DMS79 treated with DMSO at 0.1 percent for 48 hours (cell line): ENCODE measurements around the gene ETS2.

Source experiments
- DNase-seq: peaks from one replicate; lab custom pipeline; 2025; lab: John Stamatoyannopoulos, UW

The ETS2 gene

DNA sequence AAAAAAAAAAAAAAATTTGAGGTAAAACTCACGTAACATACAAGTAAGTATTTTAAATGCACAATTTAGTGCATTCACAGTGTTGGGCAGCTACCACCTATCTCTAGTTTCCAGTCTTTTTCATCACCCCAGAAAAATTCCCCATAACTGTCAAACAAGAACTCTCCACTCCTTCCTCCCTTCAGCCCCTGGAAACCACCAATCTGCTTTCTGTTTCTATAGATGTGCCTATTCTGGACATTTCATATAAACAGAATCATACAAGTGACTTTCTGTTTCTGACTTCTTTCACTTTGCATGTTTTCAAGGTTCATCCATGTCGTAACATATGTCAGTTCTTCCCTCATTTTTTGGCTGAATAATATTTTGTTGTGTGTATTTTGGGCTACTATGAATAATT is 24.9 kb upstream of the ETS2 start:
- no peak for DNase-seq

DNA sequence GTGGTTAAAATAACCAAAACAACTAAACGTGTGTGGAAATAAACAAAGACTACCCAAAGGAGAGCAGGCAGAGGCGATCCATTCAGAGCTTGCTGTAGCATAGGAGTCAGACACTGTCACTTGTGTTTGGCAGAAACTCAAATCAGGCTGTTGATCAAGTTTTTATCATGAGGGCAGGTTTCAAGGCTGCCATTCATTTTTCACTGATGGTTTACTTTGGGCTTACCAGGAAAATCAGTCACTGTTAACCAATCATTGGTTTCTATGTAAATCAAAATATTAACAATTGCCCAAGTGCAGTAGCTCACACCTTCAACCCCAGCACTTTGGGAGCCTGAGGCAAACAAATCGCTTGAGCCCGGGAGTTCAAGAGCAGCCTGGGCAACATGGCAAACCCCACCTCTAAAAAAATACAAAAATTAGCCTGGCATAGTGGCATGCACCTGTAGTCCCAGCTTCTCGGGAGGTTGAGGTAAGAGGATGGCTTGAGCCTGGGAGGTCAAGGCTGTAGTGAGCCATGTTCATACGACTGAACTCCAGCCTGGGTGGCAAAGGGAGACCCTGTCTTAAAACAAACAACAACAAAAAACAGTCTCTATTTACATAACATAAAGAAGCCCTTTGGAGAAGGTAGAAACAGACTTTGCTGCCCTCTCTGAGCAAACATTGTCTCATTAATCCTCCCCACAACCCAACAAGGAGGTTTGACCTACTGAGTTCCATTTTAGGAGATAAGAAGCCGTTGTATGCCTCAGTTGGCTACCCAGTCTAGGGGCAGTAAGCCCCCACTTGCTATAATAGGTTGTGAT is 21.1 kb upstream of the ETS2 start:
- DNase-seq, result no peak

GRCh38 chr21:38785483-38785882 is 20.2 kb upstream of the ETS2 start:
- no peak for DNase-seq

- no peak for DNase-seq
Observed at GRCh38 chr21:38787016-38787415, 18.7 kb upstream of the ETS2 start.

- no peak for DNase-seq
Observed at GRCh38 chr21:38787461-38788274, 18.1 kb upstream of the ETS2 start.

DNA sequence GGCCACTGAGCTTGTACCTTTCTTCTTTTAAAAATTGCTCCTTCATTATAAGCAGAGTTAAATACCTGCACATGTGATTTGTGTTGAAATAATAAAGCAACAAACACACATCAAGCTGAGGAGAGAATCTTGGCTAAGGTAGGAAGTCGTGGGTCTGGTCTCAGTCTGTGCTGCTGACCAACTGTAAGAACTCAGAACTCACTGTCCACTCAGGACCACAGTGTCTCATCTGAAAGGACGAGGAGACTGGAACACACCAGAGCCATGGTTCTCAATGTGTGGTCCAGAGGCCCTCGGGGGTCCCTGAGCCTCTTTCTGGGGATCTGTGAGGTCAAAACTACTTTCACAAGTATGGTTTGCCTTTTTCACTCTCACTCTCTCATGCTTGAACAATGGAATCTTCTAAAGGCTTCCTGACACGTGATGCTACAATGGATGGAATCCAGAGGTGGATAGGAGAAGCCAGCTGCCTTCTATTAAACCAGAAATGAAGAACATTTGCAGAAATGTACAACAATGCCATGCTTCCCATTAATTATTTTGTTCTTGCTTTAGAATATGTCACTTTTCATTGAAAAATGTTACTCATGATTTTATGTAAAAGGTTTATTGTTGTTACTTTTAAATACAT is 17.3 kb upstream of the ETS2 start:
- no peak for DNase-seq

DNA sequence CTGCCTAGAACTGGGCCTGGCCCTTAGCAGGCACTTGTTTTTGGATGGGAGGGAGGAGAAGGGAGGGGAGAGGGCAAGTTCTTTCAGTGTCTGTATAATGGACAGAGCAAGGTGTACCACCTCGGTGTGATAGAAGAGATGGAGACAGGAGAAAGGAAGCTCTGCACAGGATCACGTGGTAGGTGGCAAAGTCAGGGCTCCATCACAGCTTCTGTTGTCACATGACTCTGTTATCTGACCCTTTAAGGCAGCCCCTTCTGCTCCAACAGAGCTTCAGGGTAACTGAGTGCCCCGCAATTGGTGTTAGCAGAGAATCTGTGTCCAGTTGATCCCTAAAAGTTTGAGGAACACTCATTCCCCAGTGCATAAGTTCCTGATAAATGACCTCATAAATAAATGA is 16.5 kb upstream of the ETS2 start:
- DNase-seq, result no peak

DNA sequence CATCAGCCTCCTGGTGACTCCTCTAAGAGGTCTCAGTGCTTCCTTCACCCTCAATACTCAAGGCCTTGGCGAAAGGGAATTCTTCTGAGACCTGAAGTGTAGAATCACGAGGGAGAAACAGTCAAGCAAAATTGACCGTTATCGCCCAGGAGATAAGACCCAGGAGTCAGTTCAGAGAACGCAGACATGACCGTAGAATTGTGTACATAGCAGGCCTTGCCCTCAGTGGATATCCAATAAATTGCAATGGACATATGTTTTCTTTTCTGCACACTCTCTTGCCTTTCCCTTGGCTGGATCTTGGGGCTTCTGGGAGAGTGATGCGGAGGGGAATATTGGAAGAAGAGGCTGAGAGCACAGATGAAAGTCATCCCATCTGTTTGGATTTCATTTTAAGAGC is 15.7 kb upstream of the ETS2 start:
- DNase-seq, result no peak

- DNase-seq, result no peak
Observed at GRCh38 chr21:38790961-38791360, 14.8 kb upstream of the ETS2 start.

GRCh38 chr21:38792676-38793459 is 12.9 kb upstream of the ETS2 start:
- DNase-seq, result no peak

DNA sequence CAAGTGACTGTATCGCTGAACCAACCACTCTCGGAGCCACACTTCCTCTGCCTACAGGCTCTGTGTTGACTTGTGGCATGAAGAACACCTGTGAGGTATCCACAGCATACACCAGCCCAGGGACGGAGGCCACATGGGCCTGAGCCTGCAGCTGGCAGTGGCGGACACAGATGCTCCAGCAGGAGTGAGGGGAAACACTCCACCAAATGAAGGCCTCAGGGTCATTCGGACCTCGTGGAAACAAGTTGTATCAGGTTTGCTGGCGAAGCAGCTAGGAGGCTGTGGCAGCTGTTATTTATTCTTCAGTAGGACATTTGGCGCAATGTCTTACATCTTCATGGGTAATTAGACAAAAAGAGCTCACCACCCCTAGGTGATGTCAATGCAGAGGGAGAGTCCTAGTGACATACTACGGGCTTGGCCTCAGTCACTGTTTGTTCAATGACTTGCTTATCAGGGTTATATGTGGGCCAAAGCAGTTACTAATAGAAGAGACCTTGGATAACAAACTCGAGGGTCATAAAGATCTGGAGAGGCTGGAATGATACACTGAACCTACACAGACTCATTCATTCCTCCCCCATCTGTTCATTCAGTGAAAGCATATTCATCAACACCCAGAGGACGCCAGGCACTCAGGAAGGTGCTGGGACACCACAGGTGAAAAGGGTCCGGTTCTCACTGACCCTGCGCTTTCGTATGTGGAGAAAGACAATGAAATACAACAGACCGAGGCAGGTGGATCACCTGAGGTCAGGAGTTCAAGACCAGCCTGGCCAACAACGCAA is 11.6 kb upstream of the ETS2 start:
- peak; percentile 58 for DNase-seq

GRCh38 chr21:38794978-38795377 is 10.8 kb upstream of the ETS2 start:
- DNase-seq, result peak; percentile 4

DNA sequence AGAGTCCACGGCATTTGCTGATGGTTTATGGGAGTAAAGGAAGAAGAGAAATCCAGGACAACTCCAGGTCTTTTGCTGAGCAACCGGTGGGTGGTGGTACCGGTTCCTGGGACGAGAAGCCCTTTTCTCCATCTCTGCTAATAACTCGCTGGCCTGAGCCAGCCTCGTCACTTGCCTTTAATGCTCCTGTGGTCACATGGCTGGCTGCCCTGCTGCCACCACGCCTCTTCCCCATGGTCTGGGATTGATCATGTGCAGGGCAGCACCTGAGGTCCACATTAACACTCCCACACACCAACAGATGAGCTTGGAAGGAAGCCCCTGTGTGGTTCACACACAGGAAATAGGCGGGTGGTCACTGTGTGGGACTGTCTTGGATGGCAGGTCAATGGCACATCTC is 10.3 kb upstream of the ETS2 start:
- no peak for DNase-seq

GRCh38 chr21:38796424-38796823 is 9.3 kb upstream of the ETS2 start:
- DNase-seq, result no peak

GRCh38 chr21:38797470-38797869 is 8.3 kb upstream of the ETS2 start:
- DNase-seq, result no peak

- DNase-seq, result no peak
Observed at GRCh38 chr21:38798081-38798480, 7.6 kb upstream of the ETS2 start.

DNA sequence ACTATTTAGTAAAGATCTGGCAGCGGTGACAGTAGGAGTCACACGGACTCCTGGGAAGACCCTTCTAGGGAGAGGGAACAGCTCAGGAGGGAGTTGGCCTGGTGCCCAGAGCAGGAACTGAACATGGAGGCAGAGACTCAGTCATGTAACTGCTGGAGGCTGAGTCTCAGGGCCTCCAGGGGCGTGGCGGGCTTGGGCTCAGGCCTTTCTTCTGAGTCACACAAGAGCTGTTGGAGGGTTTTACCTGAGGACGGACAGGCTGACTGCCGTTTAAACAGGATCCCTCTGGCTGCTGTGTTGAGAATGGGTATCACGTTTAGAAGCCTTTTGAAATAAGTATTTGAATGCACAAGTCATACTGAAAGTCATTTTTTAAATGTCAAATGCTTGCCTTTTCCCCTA is 7.2 kb upstream of the ETS2 start:
- DNase-seq, result no peak

DNA sequence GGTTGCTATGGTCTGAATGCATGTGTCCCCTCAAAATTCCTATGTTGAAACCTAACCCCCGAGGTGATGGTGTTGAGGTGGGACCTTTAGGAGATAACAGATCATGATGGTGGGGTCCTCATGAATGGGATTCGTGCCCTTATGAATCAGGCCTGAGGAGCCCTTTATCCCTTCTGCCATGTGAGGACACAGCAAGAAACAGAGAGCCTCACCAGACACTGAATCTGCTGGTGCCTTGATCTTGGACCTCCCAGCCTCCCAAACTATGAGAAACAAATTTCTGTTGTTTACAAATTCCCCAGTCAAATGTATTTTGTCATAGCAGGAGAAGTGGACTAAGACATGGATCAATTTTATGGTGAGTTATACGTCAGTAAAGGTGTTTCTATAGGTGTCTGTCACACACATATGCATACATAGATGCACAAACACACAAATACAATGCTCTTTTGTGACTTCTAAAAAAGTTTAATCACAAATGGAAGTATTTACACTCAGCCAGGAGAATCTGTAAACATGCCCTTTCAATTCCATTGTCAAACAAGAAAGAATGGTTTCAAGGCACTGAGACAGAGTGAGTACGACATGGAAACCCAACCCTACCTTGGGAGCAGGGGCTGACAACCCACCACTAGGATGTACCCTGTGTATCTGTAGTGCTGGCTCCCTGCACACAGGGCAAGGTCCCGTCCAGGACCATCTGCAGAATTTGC is 5.5 kb upstream of the ETS2 start:
- DNase-seq, result no peak

- no peak for DNase-seq
Observed at GRCh38 chr21:38800924-38801744, 4.6 kb upstream of the ETS2 start.
